WTC11 (cell line): ENCODE results near the gene HSPB6. TPM values are rescaled to one million over a fixed set of nuclear protein-coding genes. Genes with fewer than 3 reads are reported as not detected.

Experiments used
- ATAC-seq: fragments of 200-7000 bp; cut with Tn5 transposase; 2 replicates; pipeline ENCODE4 v1.10.0; 2021; ENCODE audit warnings: mild to moderate bottlenecking, moderate library complexity
- CTCF ChIA-PET: fragments of 300-600 bp; sonication (Branson Sonifier 250); formaldehyde crosslinking; loops from one replicate; lab custom pipeline; 2021; ENCODE audit warnings: antibody characterized with exemption; lab: Charles Lee
- POLR2A ChIA-PET: fragments of 350-600 bp; sonication (Branson Sonifier 250); formaldehyde crosslinking; loops from one replicate; lab custom pipeline; 2021; ENCODE audit warnings: antibody characterized with exemption; lab: Charles Lee
- DNase-seq: peaks from one replicate; pipeline ENCODE4 v3.0.0; 2021; ENCODE audit warnings: low spot score
- H3K27ac Mint-ChIP-seq: 2 replicates; pipeline ENCODE4 v1.8.0; 2021; ENCODE audit warnings: mixed read lengths
- H3K27me3 Mint-ChIP-seq: 2 replicates; pipeline ENCODE4 v1.8.0; 2021; ENCODE audit warnings: low read depth, mild to moderate bottlenecking, moderate library complexity, mixed read lengths
- H3K36me3 Mint-ChIP-seq: 2 replicates; pipeline ENCODE4 v1.8.0; 2021; ENCODE audit warnings: mixed read lengths
- H3K4me1 Mint-ChIP-seq: 2 replicates; pipeline ENCODE4 v1.8.0; 2022; ENCODE audit warnings: mixed read lengths
- H3K4me3 Mint-ChIP-seq: 2 replicates; pipeline ENCODE4 v1.8.0; 2021; ENCODE audit warnings: mild to moderate bottlenecking, moderate library complexity, mixed read lengths
- H3K9me3 Mint-ChIP-seq: 2 replicates; pipeline ENCODE4 v1.8.0; 2021; ENCODE audit warnings: mixed read lengths
- CBFB ChIP-seq: sonication (generic); formaldehyde crosslinking; IDR thresholded peaks from 2 replicates; pipeline ENCODE4 v1.8.1; 2022; ENCODE audit warnings: mild to moderate bottlenecking, low read depth, missing genetic modification reagents
- CREM ChIP-seq: sonication (generic); formaldehyde crosslinking; IDR thresholded peaks from 2 replicates; pipeline ENCODE4 v1.8.1; 2022; ENCODE audit warnings: mild to moderate bottlenecking, missing genetic modification reagents, moderate library complexity
- ELF4 ChIP-seq: sonication (generic); formaldehyde crosslinking; IDR thresholded peaks from 2 replicates; pipeline ENCODE4 v1.8.1; 2022; ENCODE audit warnings: low read depth, mild to moderate bottlenecking, moderate library complexity, missing genetic modification reagents
- ERG ChIP-seq: fragments of 250-450 bp; sonication (Bioruptor Pico); IDR thresholded peaks from 2 replicates; pipeline ENCODE4 v1.8.0; 2021; ENCODE audit warnings: mild to moderate bottlenecking
- FOXK1 ChIP-seq: sonication (generic); formaldehyde crosslinking; IDR thresholded peaks from 2 replicates; pipeline ENCODE4 v1.8.0; 2022; ENCODE audit warnings: mild to moderate bottlenecking, moderate library complexity, missing genetic modification reagents
- FOXP1 ChIP-seq: sonication (generic); formaldehyde crosslinking; IDR thresholded peaks from 2 replicates; pipeline ENCODE4 v1.8.0; 2022; ENCODE audit warnings: missing genetic modification reagents, mild to moderate bottlenecking, moderate library complexity, borderline replicate concordance
- FOXP4 ChIP-seq: sonication (generic); formaldehyde crosslinking; IDR thresholded peaks from 2 replicates; pipeline ENCODE4 v1.8.0; 2022; ENCODE audit warnings: mild to moderate bottlenecking, missing genetic modification reagents
- GABPB1 ChIP-seq: sonication (generic); formaldehyde crosslinking; IDR thresholded peaks from 2 replicates; pipeline ENCODE4 v1.8.1; 2023; ENCODE audit warnings: mild to moderate bottlenecking, missing genetic modification reagents
- GTF2I ChIP-seq: fragments of 250-450 bp; sonication (Bioruptor Pico); conservative IDR thresholded peaks from 2 replicates; pipeline ENCODE4 v1.4.0; 2021; ENCODE audit warnings: mild to moderate bottlenecking
- IRF2 ChIP-seq: sonication (generic); formaldehyde crosslinking; IDR thresholded peaks from 2 replicates; pipeline ENCODE4 v1.8.0; 2022; ENCODE audit warnings: low read depth, missing genetic modification reagents, borderline replicate concordance
- MAX ChIP-seq: sonication (generic); formaldehyde crosslinking; IDR thresholded peaks from 2 replicates; pipeline ENCODE4 v1.8.0; 2022; ENCODE audit warnings: mild to moderate bottlenecking, missing genetic modification reagents
- NFATC4 ChIP-seq: fragments of 250-450 bp; sonication (Bioruptor Pico); IDR thresholded peaks from 2 replicates; pipeline ENCODE4 v1.9.0; 2021; ENCODE audit warnings: mild to moderate bottlenecking
- OVOL2 ChIP-seq: fragments of 250-450 bp; sonication (Bioruptor Pico); IDR thresholded peaks from 2 replicates; pipeline ENCODE4 v1.9.0; 2021; ENCODE audit warnings: mild to moderate bottlenecking, borderline replicate concordance
- SMAD4 ChIP-seq: sonication (generic); formaldehyde crosslinking; IDR thresholded peaks from 2 replicates; pipeline ENCODE4 v1.8.0; 2022; ENCODE audit warnings: mild to moderate bottlenecking, missing genetic modification reagents
- SP1 ChIP-seq: sonication (generic); formaldehyde crosslinking; conservative IDR thresholded peaks from 2 replicates; pipeline ENCODE4 v1.8.1; 2022; ENCODE audit warnings: missing genetic modification reagents
- TEAD4 ChIP-seq: sonication (generic); formaldehyde crosslinking; IDR thresholded peaks from 2 replicates; pipeline ENCODE4 v1.8.0; 2022; ENCODE audit warnings: mild to moderate bottlenecking, missing genetic modification reagents
- USF1 ChIP-seq: sonication (generic); formaldehyde crosslinking; IDR thresholded peaks from 2 replicates; pipeline ENCODE4 v1.8.0; 2022; ENCODE audit warnings: mild to moderate bottlenecking, missing genetic modification reagents
- ZNF416 ChIP-seq: fragments of 250-450 bp; sonication (Bioruptor Pico); IDR thresholded peaks from 2 replicates; pipeline ENCODE4 v1.9.0; 2021; ENCODE audit warnings: mild to moderate bottlenecking, inconsistent platforms
- ZNF532 ChIP-seq: fragments of 250-450 bp; sonication (Bioruptor Pico); IDR thresholded peaks from 2 replicates; pipeline ENCODE4 v1.9.0; 2021; ENCODE audit warnings: mild to moderate bottlenecking, borderline replicate concordance
- ZNF671 ChIP-seq: fragments of 250-450 bp; sonication (Bioruptor Pico); IDR thresholded peaks from 2 replicates; pipeline ENCODE4 v1.8.0; 2021; ENCODE audit warnings: mild to moderate bottlenecking
- total RNA-seq: library from RNA; stranded (reverse); gene quantifications from 3 replicates; pipeline ENCODE4 v1.2.3, GENCODE V29; 2021

HSPB6 gene
- total RNA-seq, 1 experiment from 2014 or later = 1.7 TPM

GRCh38 chr19:35746087-35746462 lies 10.8 kb downstream of the HSPB6 start:
- ATAC-seq = no peak
- CTCF ChIA-PET = interaction anchor here (0.9 to 2.0 kb wide), 9 partner anchors 10 to 308 kb away, joined by 3 to 41 read pairs (median 5); partner anchors contain the start of genes HSPB6, PROSER3 and THAP8
- TF ChIP-seq NFATC4 (CRISPR knock-in tag) = no peak
- TF ChIP-seq ZNF671 (CRISPR knock-in tag) = no peak
- no peak for TF ChIP-seq USF1
- no peak for TF ChIP-seq IRF2
- no peak for TF ChIP-seq CBFB
- TF ChIP-seq FOXP1 = no peak
- TF ChIP-seq ZNF416 = no peak
- TF ChIP-seq ELF4 (CRISPR knock-in tag) = no peak
- TF ChIP-seq GABPB1 (CRISPR knock-in tag) = no peak
- no peak for TF ChIP-seq FOXK1
- TF ChIP-seq, all 79 proteins: peak for 0
- Mint-ChIP-seq H3K27me3 (no peaks in the 10 kb centered on the region), H3K9me3 (no peaks in the 10 kb centered on the region), H3K4me1 (peaks cover 27% of the 10 kb centered on the region), H3K27ac (peak overlapping the region; percentile 99), H3K4me3 (peak overlapping the region; percentile 98), H3K36me3 (peaks cover 6% of the 10 kb centered on the region; the same call in 1 of the 2 replicates)
- DNase-seq = no peak
- POLR2A ChIA-PET = interaction anchor here (0.9 to 1.3 kb wide), 4 partner anchors 11 to 102 kb away, joined by 3 to 6 read pairs (median 4); partner anchors contain the start of genes HSPB6 and KMT2B

GRCh38 chr19:35745328-35746086 lies 11.3 kb downstream of the HSPB6 start, which contains the start of the genes PSENEN and U2AF1L4:
Gene PSENEN, plus strand, starts transcription at chr19:35745651. Its CDS starts 280 bp downstream, at chr19:35745931.
Gene U2AF1L4, minus strand, starts transcription at chr19:35745418. Its CDS starts 27 bp downstream, at chr19:35745391.
- Mint-ChIP-seq H3K27ac (peak within 1 kb of the TSS; percentile 99), H3K4me3 (peak within 1 kb of the TSS; percentile 98), H3K36me3 (peaks cover 6% of the 10 kb centered on the region; the same call in 1 of the 2 replicates), H3K4me1 (peaks cover 27% of the 10 kb centered on the region), H3K9me3 (no peaks in the 10 kb centered on the region), H3K27me3 (no peaks in the 10 kb centered on the region)
- ChIA-PET CTCF (interaction anchor here (0.6 to 2.0 kb wide), 17 partner anchors 11 to 309 kb away, joined by 3 to 41 read pairs (median 4); partner anchors contain the start of genes COX6B1, HSPB6, KIRREL2 and PROSER3), POLR2A (interaction anchor here (0.6 to 1.5 kb wide), 6 partner anchors 11 to 218 kb away, joined by 3 to 6 read pairs (median 4); partner anchors contain the start of genes HSPB6 and KMT2B)
- DNase-seq (peak; percentile 96), ATAC-seq (peak; percentile 29)
- TF ChIP-seq GABPB1 (CRISPR knock-in tag) = peak; percentile 68
- no peak for TF ChIP-seq GTF2I (CRISPR knock-in tag)
- TF ChIP-seq CREM (CRISPR knock-in tag) = peak; percentile 88; the same call in 1 of the 2 replicates

- Mint-ChIP-seq H3K27ac (peak overlapping the region; percentile 99), H3K36me3 (peaks cover 6% of the 10 kb centered on the region; the same call in 1 of the 2 replicates), H3K4me3 (peak overlapping the region; percentile 98), H3K27me3 (no peaks in the 10 kb centered on the region), H3K9me3 (no peaks in the 10 kb centered on the region), H3K4me1 (peaks cover 27% of the 10 kb centered on the region)
- ChIA-PET CTCF (interaction anchor here (0.6 to 2.0 kb wide), 19 partner anchors 12 to 309 kb away, joined by 3 to 41 read pairs (median 4); partner anchors contain the start of genes COX6B1, HSPB6, KIRREL2 and PROSER3), POLR2A (interaction anchor here (0.6 to 1.5 kb wide), 6 partner anchors 12 to 234 kb away, joined by 3 to 5 read pairs (median 4); partner anchors contain the start of genes HSPB6 and KMT2B)
- DNase-seq (peak; percentile 96), ATAC-seq (peak; percentile 43)
- no peak for TF ChIP-seq SMAD4 (CRISPR knock-in tag)
- TF ChIP-seq ZNF532 (CRISPR knock-in tag) = no peak
- no peak for TF ChIP-seq ERG (CRISPR knock-in tag)
- TF ChIP-seq SP1 (CRISPR knock-in tag) = peak; percentile 43
- TF ChIP-seq OVOL2 (CRISPR knock-in tag) = no peak
- TF ChIP-seq ZNF416 = no peak
- TF ChIP-seq MAX (CRISPR knock-in tag) = peak; percentile 67; the same call in 1 of the 2 replicates
- no peak for TF ChIP-seq FOXP4 (CRISPR knock-in tag)
- no peak for TF ChIP-seq TEAD4 (CRISPR knock-in tag)
- TF ChIP-seq FOXP1 = 0 out of 2 replicates have a peak, but pooled peaks have one; percentile 17
These were observed 12.2 kb downstream of the HSPB6 start for GRCh38 chr19:35744430-35745327.
